OCI-LY1 (cell line): ENCODE data around the gene ZMYND10.

Experiments used
- H2AFZ ChIP-seq: fragments of 200-600 bp; sonication (generic), shearing (Covaris generic); 2 replicates; pipeline ENCODE4 v1.6.0; 2014; ENCODE audit warnings: antibody characterized with exemption, mild to moderate bottlenecking, low read length
- H3F3A ChIP-seq: fragments of 200-600 bp; sonication (generic), shearing (Covaris generic); 2 replicates; pipeline ENCODE4 v1.6.0; 2014; ENCODE audit warnings: mild to moderate bottlenecking, antibody characterized with exemption, low read length, moderate library complexity; ENCODE audit not compliant: insufficient read depth
- H3K27ac ChIP-seq: fragments of 200-600 bp; sonication (generic); 2 replicates; pipeline ENCODE4 v1.5.1; 2014; ENCODE audit warnings: low read length, mixed run types, mild to moderate bottlenecking, low read depth; ENCODE audit not compliant: poor library complexity, severe bottlenecking
- H3K27me3 ChIP-seq: fragments of 200-600 bp; sonication (generic); 2 replicates; pipeline ENCODE4 v1.6.0; 2014; ENCODE audit warnings: antibody characterized with exemption, mild to moderate bottlenecking, low read length, moderate library complexity; ENCODE audit not compliant: insufficient read depth
- H3K36me3 ChIP-seq: fragments of 200-600 bp; sonication (generic); 2 replicates; pipeline ENCODE4 v1.6.1; 2014; ENCODE audit warnings: mild to moderate bottlenecking, antibody characterized with exemption, low read length, moderate library complexity, mixed read lengths; ENCODE audit not compliant: insufficient read depth
- H3K4me1 ChIP-seq: fragments of 200-600 bp; sonication (generic); 2 replicates; pipeline ENCODE4 v1.5.1; 2014; ENCODE audit warnings: mild to moderate bottlenecking, low read length, moderate library complexity; ENCODE audit not compliant: insufficient read depth, severe bottlenecking
- H3K4me2 ChIP-seq: fragments of 200-600 bp; sonication (generic), shearing (Covaris generic); 2 replicates; pipeline ENCODE4 v1.6.1; 2014; ENCODE audit warnings: low read length
- H3K4me3 ChIP-seq: fragments of 200-600 bp; sonication (generic); 2 replicates; pipeline ENCODE4 v1.5.1; 2014; ENCODE audit warnings: low read length, low read depth, mild to moderate bottlenecking, mixed read lengths; ENCODE audit not compliant: poor library complexity, severe bottlenecking
- H3K79me2 ChIP-seq: fragments of 200-600 bp; shearing (Covaris generic); 2 replicates; pipeline ENCODE4 v1.6.1; 2016; ENCODE audit warnings: mixed run types, low read length, mixed read lengths; ENCODE audit not compliant: insufficient read depth
- H3K9ac ChIP-seq: fragments of 200-600 bp; sonication (generic), shearing (Covaris generic); 2 replicates; pipeline ENCODE4 v1.6.1; 2014; ENCODE audit warnings: mild to moderate bottlenecking, low read length, mixed read lengths
- H3K9me2 ChIP-seq: fragments of 200-600 bp; sonication (generic), shearing (Covaris generic); 2 replicates; pipeline ENCODE4 v1.6.1; 2014; ENCODE audit warnings: low read depth, mild to moderate bottlenecking, low read length, mixed read lengths
- H3K9me3 ChIP-seq: fragments of 200-600 bp; shearing (Covaris generic); 2 replicates; pipeline ENCODE4 v1.6.1; 2014; ENCODE audit warnings: low read length, mixed read lengths
- H4K20me1 ChIP-seq: fragments of 200-600 bp; sonication (generic), shearing (Covaris generic); 2 replicates; pipeline ENCODE4 v1.6.0; 2016; ENCODE audit warnings: mild to moderate bottlenecking, low read length; ENCODE audit not compliant: insufficient read depth
- EZH2 ChIP-seq: fragments of 200-600 bp; sonication (generic), shearing (Covaris generic); IDR thresholded peaks from 2 replicates; pipeline ENCODE4 v1.8.0; 2017; ENCODE audit warnings: borderline replicate concordance, mixed run types, mild to moderate bottlenecking, antibody characterized with exemption, low read length, moderate library complexity, mixed read lengths
- TF ChIP-seq, protein P1 (sequence below): fragments of 200-600 bp; sonication (generic), shearing (Covaris generic); IDR thresholded peaks from 2 replicates; pipeline ENCODE4 v1.5.1; 2017; ENCODE audit warnings: mild to moderate bottlenecking, antibody characterized with exemption, low read length, moderate library complexity, mixed read lengths

ZMYND10 gene

DNA sequence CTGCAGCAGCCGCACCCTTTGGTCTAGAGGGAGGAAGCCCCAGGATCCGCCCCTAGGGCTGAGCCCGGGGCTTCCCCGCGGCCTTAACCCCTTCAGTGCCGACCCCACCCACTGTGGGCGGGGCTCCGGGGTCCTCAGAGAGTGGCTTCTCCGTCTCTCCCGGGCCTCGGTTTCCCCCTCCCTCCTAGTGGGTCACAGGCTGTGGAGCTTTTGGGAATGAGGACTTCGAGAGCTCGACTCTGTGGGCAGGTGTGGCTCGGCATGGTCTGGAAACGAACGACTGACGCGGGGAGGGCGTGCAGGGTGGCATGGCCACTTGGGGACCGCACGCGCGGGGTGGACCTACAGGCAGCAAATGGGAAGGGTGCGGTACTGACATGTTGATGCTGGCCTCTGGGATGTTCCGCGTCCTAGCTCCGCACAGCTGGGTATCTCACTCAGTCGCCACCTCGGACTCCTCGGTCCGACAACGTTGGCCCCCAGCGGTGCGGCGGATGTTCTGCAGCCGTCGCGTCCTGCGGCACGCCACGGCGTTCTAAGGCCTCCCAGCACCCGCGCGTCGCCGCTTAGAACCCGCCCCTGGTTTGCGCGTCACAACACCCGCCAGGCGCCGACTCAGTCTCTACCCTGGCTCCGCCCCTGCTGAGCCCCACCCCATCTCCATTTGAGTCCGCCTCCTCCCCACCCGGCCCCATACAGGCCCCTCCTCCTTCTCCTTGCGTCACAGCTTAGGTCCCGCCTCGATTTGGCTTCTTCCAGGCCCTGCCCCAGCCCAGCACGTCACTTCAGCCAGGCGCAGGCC, 46.5 kb downstream of the ZMYND10 start, which contains the start of the genes HYAL3 and NAA80:
TSS of gene HYAL3 (minus strand) at position 570 of the 802 bp plus-strand sequence. CDS start 3,803 bp downstream, outside the sequence.
TSS of gene NAA80 (minus strand) at position 570 of the 802 bp plus-strand sequence. CDS start 1,942 bp downstream, outside the sequence.
- Histone ChIP-seq H3K27ac (peak within 1 kb of the TSS; percentile 67), H3K9me2 (no peaks in the 10 kb centered on the region)
- no peak for TF ChIP-seq EZH2
- TF ChIP-seq, protein P1, sequence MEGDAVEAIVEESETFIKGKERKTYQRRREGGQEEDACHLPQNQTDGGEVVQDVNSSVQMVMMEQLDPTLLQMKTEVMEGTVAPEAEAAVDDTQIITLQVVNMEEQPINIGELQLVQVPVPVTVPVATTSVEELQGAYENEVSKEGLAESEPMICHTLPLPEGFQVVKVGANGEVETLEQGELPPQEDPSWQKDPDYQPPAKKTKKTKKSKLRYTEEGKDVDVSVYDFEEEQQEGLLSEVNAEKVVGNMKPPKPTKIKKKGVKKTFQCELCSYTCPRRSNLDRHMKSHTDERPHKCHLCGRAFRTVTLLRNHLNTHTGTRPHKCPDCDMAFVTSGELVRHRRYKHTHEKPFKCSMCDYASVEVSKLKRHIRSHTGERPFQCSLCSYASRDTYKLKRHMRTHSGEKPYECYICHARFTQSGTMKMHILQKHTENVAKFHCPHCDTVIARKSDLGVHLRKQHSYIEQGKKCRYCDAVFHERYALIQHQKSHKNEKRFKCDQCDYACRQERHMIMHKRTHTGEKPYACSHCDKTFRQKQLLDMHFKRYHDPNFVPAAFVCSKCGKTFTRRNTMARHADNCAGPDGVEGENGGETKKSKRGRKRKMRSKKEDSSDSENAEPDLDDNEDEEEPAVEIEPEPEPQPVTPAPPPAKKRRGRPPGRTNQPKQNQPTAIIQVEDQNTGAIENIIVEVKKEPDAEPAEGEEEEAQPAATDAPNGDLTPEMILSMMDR, result peak; percentile 49; the same call in 1 of the 2 replicates

DNA sequence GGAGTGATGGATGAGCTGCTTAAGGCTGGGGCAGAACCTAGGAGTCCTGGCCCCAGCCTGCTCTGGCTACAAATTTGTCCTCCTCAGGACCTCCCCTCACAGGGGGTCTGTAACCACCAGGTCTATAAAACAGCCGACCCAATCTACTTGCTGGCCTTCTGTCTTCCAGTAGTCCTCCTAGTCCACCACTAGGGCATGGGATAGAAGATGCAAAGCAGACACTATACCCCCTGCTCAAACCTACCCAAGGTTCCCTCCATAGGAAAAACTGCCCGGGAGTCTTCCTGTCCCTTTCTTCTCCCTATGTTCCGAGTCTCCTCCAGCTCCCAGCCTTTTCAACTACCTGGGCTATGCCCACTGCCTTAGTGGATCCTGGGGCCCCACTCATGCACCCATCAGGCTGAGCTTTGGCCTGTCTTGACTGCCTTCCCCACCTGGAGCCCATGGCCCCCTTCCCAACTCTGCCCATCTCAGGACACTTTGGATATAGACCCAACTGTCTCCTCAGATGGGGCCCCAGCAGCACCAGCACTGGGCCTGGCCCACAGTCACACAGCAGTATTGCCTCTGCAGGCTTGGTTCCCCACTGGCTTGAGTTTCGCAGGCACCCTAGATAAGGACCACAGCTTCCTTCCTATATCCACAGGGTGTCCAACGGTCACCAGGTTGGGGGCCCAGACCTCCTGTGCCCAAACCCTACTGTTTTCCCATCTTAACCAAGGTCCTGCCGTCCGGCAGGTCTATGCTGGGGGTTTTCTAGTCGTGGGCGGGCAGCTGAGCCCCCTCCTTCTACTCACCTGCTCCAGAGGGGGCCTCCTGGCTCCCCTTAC, 47.4 kb downstream of the ZMYND10 start:
- no peaks in the 10 kb centered on the region for H3K27me3 ChIP-seq
- no peaks in the 10 kb centered on the region for H3K9me3 ChIP-seq
- no peak overlapping the region for H3K27ac ChIP-seq
- H3F3A ChIP-seq, result no peaks in the 10 kb centered on the region
- peak overlapping the region; percentile 93 for H3K4me3 ChIP-seq
- H3K9me2 ChIP-seq, result no peaks in the 10 kb centered on the region
- peak overlapping the region; percentile 98 for H3K4me2 ChIP-seq
- TF ChIP-seq, protein P1, result no peak
- no peak overlapping the region for H2AFZ ChIP-seq
- H3K36me3 ChIP-seq, result no peaks in the 10 kb centered on the region
- peak overlapping the region; percentile 89; the same call in 1 of the 2 replicates for H3K9ac ChIP-seq
- H4K20me1 ChIP-seq, result no peaks in the 10 kb centered on the region
- no peaks in the 10 kb centered on the region for H3K79me2 ChIP-seq
- H3K4me1 ChIP-seq, result peaks cover 21% of the 10 kb centered on the region

More for the DNA sequence above, 46.5 kb downstream of the ZMYND10 start, which contains the start of the genes HYAL3 and NAA80:
- H3K36me3 ChIP-seq, result no peaks in the 10 kb centered on the region
- H3F3A ChIP-seq, result no peaks in the 10 kb centered on the region
- H3K4me1 ChIP-seq, result peaks cover 21% of the 10 kb centered on the region
- peak within 1 kb of the TSS; percentile 64; the same call in 1 of the 2 replicates for H2AFZ ChIP-seq
- no peaks in the 10 kb centered on the region for H4K20me1 ChIP-seq
- peak within 1 kb of the TSS; percentile 89 for H3K9ac ChIP-seq
- H3K4me3 ChIP-seq, result peak within 1 kb of the TSS; percentile 93
- no peaks in the 10 kb centered on the region for H3K27me3 ChIP-seq
- H3K4me2 ChIP-seq, result peak within 1 kb of the TSS; percentile 98
- H3K79me2 ChIP-seq, result no peaks in the 10 kb centered on the region
- no peaks in the 10 kb centered on the region for H3K9me3 ChIP-seq

DNA sequence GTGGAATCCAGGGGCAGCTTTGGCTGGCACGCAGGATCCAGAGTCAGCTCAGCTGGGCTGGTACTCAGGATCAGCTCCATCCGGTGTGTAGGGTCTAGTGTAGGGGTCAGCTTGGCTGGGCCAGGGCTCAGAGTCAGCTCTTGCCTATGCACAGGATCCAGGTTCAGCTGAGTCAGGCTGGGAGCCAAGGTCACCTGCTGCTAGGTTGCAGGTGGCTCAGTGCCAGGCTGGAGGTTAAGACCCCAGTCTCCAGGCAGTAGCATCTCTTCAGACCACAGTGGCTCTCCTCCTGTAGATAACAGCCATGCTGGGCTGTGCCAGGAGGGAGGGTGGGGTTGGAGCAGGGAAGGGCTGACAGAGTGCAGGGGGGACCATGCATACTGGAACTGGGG, 48.2 kb downstream of the ZMYND10 start:
- no peak overlapping the region for H2AFZ ChIP-seq
- H3K4me3 ChIP-seq, result no peak overlapping the region
- H3K4me2 ChIP-seq, result no peak overlapping the region
- H3K36me3 ChIP-seq, result no peaks in the 10 kb centered on the region
- H4K20me1 ChIP-seq, result no peaks in the 10 kb centered on the region
- no peaks in the 10 kb centered on the region for H3K9me3 ChIP-seq
- H3K79me2 ChIP-seq, result no peaks in the 10 kb centered on the region
- H3K27me3 ChIP-seq, result no peaks in the 10 kb centered on the region
- H3K9me2 ChIP-seq, result no peaks in the 10 kb centered on the region
- H3K9ac ChIP-seq, result no peak overlapping the region
- peaks cover 28% of the 10 kb centered on the region for H3K4me1 ChIP-seq
- no peaks in the 10 kb centered on the region for H3F3A ChIP-seq
- no peak overlapping the region for H3K27ac ChIP-seq
- TF ChIP-seq EZH2, result no peak
- TF ChIP-seq, protein P1, result no peak
